ENCODE results near the gene LAPTM4A. TPM values are rescaled to one million over a fixed set of nuclear protein-coding genes. Genes with fewer than 3 reads are reported as not detected.
"Not testable (repeated sequence)": the region's sequence is repeated elsewhere in the genome, so short reads cannot be mapped to it uniquely, and the experiment has no call there.

The LAPTM4A gene
- polyA plus RNA-seq, 4 donors: 418 to 616 (median 548) TPM

- DNase-seq (ENCODE audit: low read depth in 4 of 4, low spot score in 3 of 4): no peak
Measured at GRCh38 chr2:20077411-20077940, 26.0 kb upstream of the LAPTM4A start.

- no peak for DNase-seq (ENCODE audit: low read depth in 4 of 4, low spot score in 3 of 4)
Measured at GRCh38 chr2:20076757-20077156, 25.3 kb upstream of the LAPTM4A start.

GRCh38 chr2:20074901-20075300, 23.5 kb upstream of the LAPTM4A start:
- no peak for DNase-seq (ENCODE audit: low read depth in 4 of 4, low spot score in 3 of 4)

- not testable (repeated sequence) for DNase-seq (ENCODE audit: low read depth in 4 of 4, low spot score in 3 of 4)
Measured at GRCh38 chr2:20074046-20074648, 22.7 kb upstream of the LAPTM4A start.

- no peak for DNase-seq (ENCODE audit: low read depth in 4 of 4, low spot score in 3 of 4)
Measured at GRCh38 chr2:20073460-20073859, 22.0 kb upstream of the LAPTM4A start.

GRCh38 chr2:20072436-20073158, 21.2 kb upstream of the LAPTM4A start:
- DNase-seq (ENCODE audit: low read depth in 4 of 4, low spot score in 3 of 4): no peak

- DNase-seq (ENCODE audit: low read depth in 4 of 4, low spot score in 3 of 4): no peak
Measured at GRCh38 chr2:20071397-20072383, 20.3 kb upstream of the LAPTM4A start.

GRCh38 chr2:20069756-20070155, 18.3 kb upstream of the LAPTM4A start:
- no peak for DNase-seq (ENCODE audit: low read depth in 4 of 4, low spot score in 3 of 4)

- DNase-seq (ENCODE audit: low read depth in 4 of 4, low spot score in 3 of 4): no peak
Measured at GRCh38 chr2:20067992-20068584, 16.7 kb upstream of the LAPTM4A start.

- DNase-seq (ENCODE audit: low read depth in 4 of 4, low spot score in 3 of 4): no peak
Measured at GRCh38 chr2:20065885-20066602, 14.6 kb upstream of the LAPTM4A start.

- DNase-seq (ENCODE audit: low read depth in 4 of 4, low spot score in 3 of 4): no peak
Measured at GRCh38 chr2:20064841-20065240, 13.4 kb upstream of the LAPTM4A start.

GRCh38 chr2:20064421-20064820, 13.0 kb upstream of the LAPTM4A start:
- DNase-seq (ENCODE audit: low read depth in 4 of 4, low spot score in 3 of 4): no peak

- DNase-seq (ENCODE audit: low read depth in 4 of 4, low spot score in 3 of 4): no peak
Measured at GRCh38 chr2:20062615-20063545, 11.5 kb upstream of the LAPTM4A start.

- no peak for DNase-seq (ENCODE audit: low read depth in 4 of 4, low spot score in 3 of 4)
Measured at GRCh38 chr2:20061940-20062339, 10.5 kb upstream of the LAPTM4A start.

GRCh38 chr2:20061476-20061875, 10.0 kb upstream of the LAPTM4A start:
- DNase-seq (ENCODE audit: low read depth in 4 of 4, low spot score in 3 of 4): no peak

- no peak for DNase-seq (ENCODE audit: low read depth in 4 of 4, low spot score in 3 of 4)
Measured at GRCh38 chr2:20060106-20060505, 8.7 kb upstream of the LAPTM4A start.

- DNase-seq (ENCODE audit: low read depth in 4 of 4, low spot score in 3 of 4): no peak
Measured at GRCh38 chr2:20057268-20057667, 5.8 kb upstream of the LAPTM4A start.

- no peak for DNase-seq (ENCODE audit: low read depth in 4 of 4, low spot score in 3 of 4)
Measured at GRCh38 chr2:20054931-20055330, 3.5 kb upstream of the LAPTM4A start.

GRCh38 chr2:20054119-20054518, 2.7 kb upstream of the LAPTM4A start:
- no peak for DNase-seq (ENCODE audit: low read depth in 4 of 4, low spot score in 3 of 4)
